NT2/D1 (cell line): Measurements from ENCODE around the gene POU2F2.

ENCODE experiments used
- DNase-seq: peaks from one replicate; pipeline ENCODE4 v3.0.0-alpha.2; 2011; ENCODE audit warnings: low read depth, low spot score
- H3K27me3 ChIP-seq: 2 replicates; pipeline ENCODE4 v1.6.0; 2011; ENCODE audit warnings: mild to moderate bottlenecking; ENCODE audit not compliant: insufficient read length, insufficient read depth
- H3K36me3 ChIP-seq: 2 replicates; pipeline ENCODE4 v1.6.1; 2011; ENCODE audit warnings: mild to moderate bottlenecking, low read length, mixed read lengths; ENCODE audit not compliant: insufficient read depth, insufficient read length
- H3K4me1 ChIP-seq: 2 replicates; pipeline ENCODE4 v1.5.1; 2011; ENCODE audit not compliant: insufficient read depth, insufficient read length
- H3K4me3 ChIP-seq: 2 replicates; pipeline ENCODE4 v1.5.1; 2011; ENCODE audit warnings: low read depth; ENCODE audit not compliant: insufficient read length
- H3K9ac ChIP-seq: 2 replicates; pipeline ENCODE4 v1.6.0; 2011; ENCODE audit warnings: low read depth; ENCODE audit not compliant: insufficient read length
- H3K9me3 ChIP-seq: 2 replicates; pipeline ENCODE4 v1.5.1; 2011; ENCODE audit warnings: mild to moderate bottlenecking, low read length; ENCODE audit not compliant: insufficient read depth
- SUZ12 ChIP-seq: IDR thresholded peaks from 2 replicates; pipeline ENCODE4 v1.6.1; 2011; ENCODE audit not compliant: insufficient read length, insufficient read depth; ENCODE audit errors: extremely low read depth
- YY1 ChIP-seq: IDR thresholded peaks from 2 replicates; pipeline ENCODE4 v1.6.1; 2011; ENCODE audit not compliant: insufficient read length, insufficient read depth
- ZNF274 ChIP-seq: IDR thresholded peaks from 2 replicates; pipeline ENCODE4 v1.6.1; 2011; ENCODE audit warnings: mild to moderate bottlenecking, low read depth, low read length

The POU2F2 gene

DNA sequence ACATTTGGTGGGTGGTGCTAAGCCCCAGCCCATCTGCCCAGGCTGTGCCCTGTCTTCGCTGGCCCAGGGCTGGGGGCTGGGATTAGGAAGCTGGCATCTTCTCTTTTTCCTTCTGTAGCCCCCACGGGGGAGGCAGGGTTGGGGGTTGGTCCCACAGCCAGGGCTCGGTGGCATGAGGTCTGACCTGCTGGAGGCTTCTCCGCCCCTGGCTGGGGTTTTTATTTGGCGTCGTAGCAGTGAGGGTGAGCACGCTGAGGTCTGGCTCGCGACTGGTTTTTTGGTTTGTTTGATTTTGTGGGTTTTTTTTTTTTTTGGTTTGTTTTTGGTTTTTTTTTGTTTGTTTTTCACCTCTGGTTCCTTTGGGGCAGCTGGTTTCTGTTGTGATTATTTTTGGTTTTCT lies 41.6 kb downstream of the POU2F2 start:
- Histone ChIP-seq H3K4me1 (peaks cover 10% of the 10 kb centered on the region), H3K4me3 (no peak overlapping the region), H3K9ac (no peak overlapping the region), H3K9me3 (no peaks in the 10 kb centered on the region), H3K27me3 (no peaks in the 10 kb centered on the region), H3K36me3 (no peaks in the 10 kb centered on the region)
- no peak for DNase-seq
- TF ChIP-seq YY1 (no peak), SUZ12 (no peak), ZNF274 (no peak)

DNA sequence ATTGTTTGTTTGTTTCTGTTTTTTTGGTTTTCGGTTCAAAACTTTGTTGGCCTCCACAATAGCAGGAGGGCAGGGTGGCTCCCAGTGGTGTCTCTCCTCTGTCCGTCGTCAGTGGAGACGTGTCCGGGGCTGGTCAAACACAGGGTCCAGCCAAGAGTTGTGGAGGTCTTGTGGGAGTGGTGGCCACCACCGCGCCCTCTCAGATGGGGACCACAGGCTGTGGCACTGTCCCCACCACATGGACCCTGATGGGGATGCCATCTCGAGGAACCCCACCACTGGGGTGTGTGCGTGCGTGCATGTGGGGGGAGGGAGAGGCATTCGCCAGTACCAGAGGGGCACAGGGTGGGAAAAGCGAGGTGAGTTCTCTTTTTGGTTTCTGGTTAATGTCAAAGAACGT lies 42.5 kb downstream of the POU2F2 start:
- no peak overlapping the region for H3K9ac ChIP-seq
- H3K9me3 ChIP-seq, result no peaks in the 10 kb centered on the region
- no peaks in the 10 kb centered on the region for H3K36me3 ChIP-seq
- no peaks in the 10 kb centered on the region for H3K27me3 ChIP-seq
- DNase-seq, result no peak
- no peak overlapping the region for H3K4me3 ChIP-seq
- TF ChIP-seq ZNF274 (no peak), YY1 (no peak), SUZ12 (no peak)
- peaks cover 10% of the 10 kb centered on the region for H3K4me1 ChIP-seq

DNA sequence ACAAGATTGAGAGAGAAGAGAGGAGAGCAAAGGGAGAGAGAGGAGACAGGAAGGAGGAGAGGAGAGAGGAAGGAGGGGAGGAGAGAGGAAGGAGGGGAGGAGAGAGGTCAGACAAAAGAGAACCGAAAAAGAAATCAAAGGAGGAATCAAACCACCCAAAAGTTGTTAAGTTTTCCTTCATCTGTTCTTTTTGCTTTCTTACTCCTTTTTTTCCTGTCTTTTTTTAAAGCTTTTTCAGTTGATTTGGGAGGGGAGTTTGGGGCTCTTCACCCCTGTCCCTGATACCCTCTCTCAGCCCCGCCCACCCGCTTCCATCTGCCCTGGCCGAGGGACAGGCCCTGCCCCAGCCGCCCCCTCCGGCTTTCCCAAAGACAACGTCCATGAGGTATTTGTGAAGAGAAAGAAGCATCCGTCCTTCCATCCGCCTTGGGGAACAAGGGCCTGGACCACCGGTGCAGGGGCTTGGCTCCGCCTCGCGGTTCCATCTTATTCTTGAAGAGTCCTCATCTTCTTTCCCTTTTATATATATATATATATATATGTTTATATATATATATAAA lies 43.0 kb downstream of the POU2F2 start:
- no peak for DNase-seq
- Histone ChIP-seq H3K9ac (no peak overlapping the region), H3K36me3 (no peaks in the 10 kb centered on the region), H3K4me3 (no peak overlapping the region), H3K4me1 (peaks cover 10% of the 10 kb centered on the region), H3K9me3 (no peaks in the 10 kb centered on the region), H3K27me3 (no peaks in the 10 kb centered on the region)
- TF ChIP-seq YY1 (no peak), SUZ12 (no peak), ZNF274 (no peak)

DNA sequence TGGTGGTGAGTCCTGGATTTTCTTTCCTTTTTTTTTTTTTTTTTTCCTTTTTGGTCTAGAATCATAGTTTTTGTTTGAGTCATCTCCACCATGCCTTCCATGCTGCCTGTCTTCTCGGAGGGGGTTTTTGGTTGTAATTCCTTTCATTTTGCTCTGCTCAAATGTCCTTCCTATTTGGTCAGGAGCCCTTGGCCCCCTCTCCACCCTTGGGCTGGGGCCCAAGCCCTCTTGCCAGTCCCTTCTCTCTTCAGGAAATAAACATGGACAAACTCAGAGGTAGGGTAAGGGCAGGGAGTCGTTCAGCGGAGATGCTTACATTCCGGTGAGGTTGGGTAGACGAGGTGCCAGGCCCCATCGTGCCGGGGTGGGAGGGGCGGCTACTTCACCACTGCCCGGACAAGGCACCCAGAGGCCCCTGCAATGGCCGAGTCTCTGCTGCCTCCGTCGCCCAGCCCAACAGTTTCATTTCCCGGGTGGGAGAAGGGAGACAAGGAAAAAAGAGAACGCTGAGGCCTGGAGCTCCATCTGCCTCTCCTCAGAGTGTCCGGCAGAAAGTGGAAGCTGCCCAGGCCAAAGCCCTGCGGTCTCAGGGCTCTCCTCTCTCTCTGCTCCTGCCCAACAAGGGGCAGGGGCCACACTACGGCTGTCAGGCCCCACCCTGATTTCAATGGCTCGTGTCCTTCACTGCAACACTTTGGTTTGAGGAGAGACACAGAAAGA lies 43.6 kb downstream of the POU2F2 start:
- Histone ChIP-seq H3K4me3 (no peak overlapping the region), H3K4me1 (peaks cover 6% of the 10 kb centered on the region), H3K36me3 (peaks cover 3% of the 10 kb centered on the region), H3K27me3 (no peaks in the 10 kb centered on the region), H3K9ac (no peak overlapping the region), H3K9me3 (no peaks in the 10 kb centered on the region)
- DNase-seq, result no peak
- TF ChIP-seq YY1 (no peak), ZNF274 (no peak), SUZ12 (no peak)

DNA sequence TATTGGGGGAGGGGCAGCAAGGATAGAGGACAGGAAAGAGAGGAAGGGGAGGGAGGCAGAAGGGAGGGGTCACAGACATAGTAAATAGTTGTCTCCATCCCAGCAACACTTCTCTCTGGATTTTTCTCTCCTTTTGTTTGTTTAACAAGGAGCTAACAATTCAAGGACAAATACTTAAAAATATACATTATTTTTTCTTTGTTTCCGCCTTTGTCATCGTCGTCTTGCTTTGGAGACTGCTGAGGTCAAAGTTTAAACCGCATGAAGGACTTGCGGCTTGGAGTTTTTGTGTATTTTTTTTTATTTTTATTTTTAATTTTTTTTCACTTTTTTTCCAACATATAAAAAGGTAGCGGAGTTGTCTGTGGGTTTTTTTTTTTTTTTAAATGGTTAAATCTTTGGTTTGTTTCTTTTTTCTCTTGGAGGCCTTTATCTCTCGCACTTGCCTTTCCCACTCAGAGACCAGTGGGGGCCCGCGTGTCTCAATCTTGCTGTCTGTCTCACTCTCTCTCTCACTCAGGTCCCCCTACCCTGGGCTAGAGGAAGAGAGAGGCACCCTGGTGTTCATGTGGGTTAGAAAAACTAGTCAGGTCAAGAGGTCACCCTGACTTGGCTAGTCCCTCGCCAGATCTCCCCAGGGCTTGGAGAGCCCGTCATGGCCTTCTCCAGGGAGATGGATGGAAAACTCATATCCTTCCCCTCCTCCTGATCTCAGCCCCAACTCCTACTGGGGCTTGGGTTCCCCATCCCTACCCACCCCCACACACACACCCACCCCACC lies 45.3 kb downstream of the POU2F2 start:
- H3K4me1 ChIP-seq, result peaks cover 5% of the 10 kb centered on the region
- no peak overlapping the region for H3K9ac ChIP-seq
- DNase-seq, result no peak
- no peak for TF ChIP-seq ZNF274
- TF ChIP-seq YY1, result no peak
- no peak for TF ChIP-seq SUZ12
- H3K9me3 ChIP-seq, result no peaks in the 10 kb centered on the region
- no peaks in the 10 kb centered on the region for H3K27me3 ChIP-seq
- no peak overlapping the region for H3K4me3 ChIP-seq
- peaks cover 11% of the 10 kb centered on the region for H3K36me3 ChIP-seq

DNA sequence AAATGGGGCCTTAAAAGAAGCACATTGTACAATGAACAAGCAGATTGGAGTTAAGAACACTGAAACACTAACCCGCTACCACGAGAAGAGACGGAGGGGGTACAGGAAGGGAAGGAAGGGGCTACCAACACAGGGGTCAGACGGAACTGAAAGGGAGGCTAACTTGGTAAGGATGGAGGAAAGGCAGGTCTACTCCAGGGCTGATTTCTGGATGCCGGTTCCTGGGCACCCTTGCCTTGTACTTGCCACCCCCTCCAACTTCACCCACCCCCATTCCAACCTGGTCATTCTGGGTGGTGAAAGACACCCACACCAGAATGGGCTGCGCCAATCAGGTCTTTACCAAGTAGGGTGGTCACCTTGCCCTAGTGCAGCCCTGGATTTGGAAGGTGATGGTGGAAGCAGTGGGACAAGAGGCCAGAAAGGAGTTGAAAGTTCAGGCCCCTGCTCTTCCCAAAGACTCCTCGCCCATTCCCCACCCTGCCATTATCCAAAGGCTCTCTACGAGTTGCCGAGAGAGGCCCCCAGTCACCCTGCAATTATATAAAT lies 46.0 kb downstream of the POU2F2 start:
- Histone ChIP-seq H3K4me1 (peaks cover 4% of the 10 kb centered on the region), H3K36me3 (peaks cover 18% of the 10 kb centered on the region), H3K27me3 (no peaks in the 10 kb centered on the region), H3K4me3 (no peak overlapping the region), H3K9me3 (no peaks in the 10 kb centered on the region), H3K9ac (no peak overlapping the region)
- TF ChIP-seq ZNF274, result no peak
- no peak for TF ChIP-seq SUZ12
- TF ChIP-seq YY1, result no peak
- no peak for DNase-seq

DNA sequence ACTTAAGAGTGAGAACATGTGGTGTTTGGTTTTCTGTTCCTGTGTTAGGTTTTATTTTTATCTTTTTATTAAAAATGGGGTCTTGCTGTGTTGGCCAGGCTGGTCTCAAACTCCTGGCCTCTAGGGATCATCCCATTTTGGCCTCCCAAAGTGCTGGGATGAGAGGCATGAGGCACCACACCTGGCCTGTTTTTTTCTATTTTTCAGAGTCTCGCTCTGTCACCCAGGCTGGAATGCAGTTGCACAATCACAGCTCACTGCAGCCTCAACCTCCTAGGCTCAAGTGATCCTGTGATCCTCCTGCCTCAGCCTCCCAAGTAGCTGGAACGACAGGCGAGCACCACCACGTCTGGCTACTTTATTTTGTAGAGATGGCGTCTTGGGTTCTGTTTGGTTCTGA lies 48.7 kb downstream of the POU2F2 start:
- no peak overlapping the region for H3K4me3 ChIP-seq
- TF ChIP-seq YY1 (no peak), ZNF274 (no peak), SUZ12 (no peak)
- peaks cover 3% of the 10 kb centered on the region for H3K4me1 ChIP-seq
- no peak overlapping the region for H3K9ac ChIP-seq
- DNase-seq, result no peak
- no peaks in the 10 kb centered on the region for H3K9me3 ChIP-seq
- H3K36me3 ChIP-seq, result peaks cover 45% of the 10 kb centered on the region
- H3K27me3 ChIP-seq, result no peaks in the 10 kb centered on the region
